NOMO-1 treated with dmso at 0.1 percent for 144 hours (cell line): Measurements from ENCODE around the gene PJVK.
A peak's percentile ranks its signal among the peaks of the same experiment; 100 is the strongest.
"Not testable (repeated sequence)": the region's sequence is repeated elsewhere in the genome, so short reads cannot be mapped to it uniquely, and the experiment has no call there.

Source experiments
- DNase-seq: peaks from one replicate; lab custom pipeline; 2025; ENCODE audit not compliant: unreplicated experiment; lab: John Stamatoyannopoulos, UW

PJVK gene

DNA sequence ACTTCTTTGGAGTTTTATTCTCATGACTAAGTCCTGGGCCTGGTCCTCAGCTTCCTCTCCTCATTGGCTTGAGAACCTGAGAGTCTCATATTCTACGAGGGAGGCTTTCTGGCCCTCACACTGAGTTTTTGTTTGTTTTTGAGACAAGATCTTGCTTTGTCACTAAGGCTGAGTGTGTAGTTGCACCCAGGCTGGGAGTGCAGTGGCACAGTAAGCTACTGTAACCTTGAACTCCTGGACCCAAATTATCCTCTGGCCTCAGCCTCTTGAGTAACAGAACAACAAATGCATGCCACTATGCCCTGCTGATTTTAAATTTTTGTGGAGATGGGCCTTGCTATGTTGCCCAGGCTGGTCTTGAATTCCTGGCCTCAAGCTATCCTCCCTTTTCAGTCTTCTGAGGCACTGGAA lies 22.8 kb upstream of the PJVK start:
- DNase-seq: no peak

DNA sequence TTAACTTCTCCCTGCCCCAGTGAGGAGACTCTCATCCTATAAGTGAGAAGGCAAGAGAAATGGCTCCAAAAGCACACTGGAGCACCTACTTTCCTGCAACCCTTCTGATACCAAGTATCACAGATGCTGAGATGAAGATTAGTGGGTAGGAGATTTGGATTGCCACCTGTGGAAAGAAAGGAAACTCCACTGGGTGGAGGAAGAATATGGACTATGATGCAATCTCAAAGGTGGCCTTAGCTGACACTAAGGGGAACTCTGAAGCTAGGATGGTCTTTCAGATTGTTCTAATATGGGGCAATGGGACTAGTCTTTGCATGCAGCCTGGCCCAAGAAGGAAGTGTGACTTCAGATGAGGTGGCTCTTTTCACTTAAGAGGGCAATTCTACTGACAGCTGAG lies 21.8 kb upstream of the PJVK start:
- no peak for DNase-seq

DNA sequence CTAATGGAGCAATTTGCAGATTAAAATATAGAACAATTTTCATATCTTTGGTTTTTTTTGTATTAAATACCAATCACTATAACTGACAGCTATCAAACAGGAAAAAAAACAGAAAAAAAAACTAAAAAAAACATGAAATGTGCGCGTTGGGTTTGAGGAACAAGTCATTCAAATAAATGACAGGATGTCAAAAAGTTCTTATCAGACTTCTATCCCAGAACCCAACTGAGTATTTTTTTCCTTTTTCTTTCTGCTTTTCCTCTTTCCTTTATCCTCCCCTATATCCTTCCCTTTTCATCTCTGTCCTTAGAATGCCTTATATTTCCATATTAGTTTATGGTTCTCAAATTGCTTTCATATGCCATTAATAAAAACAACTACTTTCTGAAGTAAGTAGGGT lies 14.5 kb upstream of the PJVK start:
- no peak for DNase-seq

DNA sequence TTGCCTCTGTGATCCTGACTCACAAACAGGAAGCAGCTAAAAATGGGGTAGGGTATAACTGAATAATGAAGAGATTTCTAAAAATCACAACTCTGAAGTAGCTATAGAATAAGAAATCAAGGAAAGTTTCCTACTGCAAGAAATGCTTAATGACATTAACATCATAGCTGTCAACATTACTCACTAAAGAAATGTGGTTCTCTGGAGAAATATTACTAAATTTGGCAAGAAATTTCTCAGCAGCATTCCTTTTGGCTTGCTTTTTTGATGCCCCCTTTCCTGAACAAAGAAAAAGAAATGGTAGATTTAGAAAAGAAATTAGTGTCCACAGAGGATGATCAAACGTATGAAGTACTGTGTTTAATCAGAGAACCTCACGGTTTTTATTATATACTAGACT lies 9.8 kb upstream of the PJVK start:
- DNase-seq: no peak

DNA sequence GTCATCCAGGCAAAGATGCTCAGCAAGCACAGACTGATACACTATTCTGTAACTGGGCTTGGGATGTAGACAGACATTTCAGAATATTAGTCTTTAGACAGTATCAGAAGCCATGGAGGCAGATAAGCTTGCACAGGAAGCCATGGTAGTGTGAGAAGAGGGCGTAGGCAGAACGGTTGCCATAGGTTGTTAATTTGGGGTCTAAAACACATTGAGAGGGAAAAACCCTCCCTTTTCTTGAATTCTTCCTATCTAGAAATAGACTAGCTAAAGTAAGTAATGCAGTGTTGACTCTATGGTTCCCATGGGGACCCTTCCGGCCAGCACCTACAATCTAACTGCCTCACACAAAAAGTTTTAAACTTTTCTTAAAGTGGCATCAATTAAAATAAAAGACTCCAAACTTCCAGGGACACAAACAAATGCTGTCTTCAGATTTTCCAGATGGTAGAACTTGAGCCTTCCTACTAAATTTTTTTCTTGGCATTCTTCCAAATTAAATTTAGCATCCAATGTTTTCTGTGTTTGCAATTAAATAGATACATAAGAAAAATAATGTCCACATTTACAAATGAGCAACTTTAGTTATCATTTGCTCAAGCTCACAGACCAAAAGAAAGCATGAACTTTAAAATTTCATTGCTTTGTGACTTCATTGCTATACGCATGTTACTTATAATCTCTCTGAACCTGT lies 2.1 kb upstream of the PJVK start:
- no peak for DNase-seq

DNA sequence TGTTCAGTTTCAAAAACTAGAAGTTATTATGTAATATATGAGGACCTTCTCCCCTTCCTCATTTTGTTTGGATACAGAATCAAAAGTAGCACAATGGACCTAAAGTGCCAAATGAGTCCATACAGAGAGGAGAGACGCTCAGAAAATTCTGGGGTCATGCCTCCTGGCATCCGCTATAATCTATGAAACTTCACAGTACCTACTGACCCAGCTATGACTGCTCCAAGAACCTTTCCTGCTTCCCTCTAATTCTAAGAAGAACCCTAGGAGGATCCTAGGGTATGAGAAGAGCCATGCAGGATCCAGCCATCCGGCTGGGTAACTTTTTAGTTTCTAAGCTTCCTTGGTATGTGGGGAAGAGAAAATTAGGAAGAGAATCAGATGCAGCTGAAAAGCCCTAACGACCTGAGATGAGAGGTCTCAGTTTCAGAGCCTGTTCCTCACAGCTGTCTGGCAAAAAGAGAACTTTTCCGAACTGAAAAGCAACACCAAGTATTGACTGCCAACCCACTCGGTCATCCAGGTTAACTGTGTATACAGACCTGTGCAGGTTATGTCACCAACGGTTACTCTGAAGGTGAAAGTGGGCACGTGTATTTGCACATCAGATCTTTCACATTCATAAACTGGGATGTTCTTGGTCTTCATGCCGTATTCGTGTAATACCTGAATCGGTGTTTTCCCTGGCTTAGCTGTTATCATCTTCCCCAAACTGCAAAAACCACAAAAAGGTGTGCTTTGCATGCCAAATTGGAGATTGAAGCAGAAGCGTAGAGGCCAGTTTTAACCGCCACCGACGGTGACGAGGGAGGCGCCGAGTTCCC lies 1.3 kb upstream of the PJVK start:
- DNase-seq: no peak

DNA sequence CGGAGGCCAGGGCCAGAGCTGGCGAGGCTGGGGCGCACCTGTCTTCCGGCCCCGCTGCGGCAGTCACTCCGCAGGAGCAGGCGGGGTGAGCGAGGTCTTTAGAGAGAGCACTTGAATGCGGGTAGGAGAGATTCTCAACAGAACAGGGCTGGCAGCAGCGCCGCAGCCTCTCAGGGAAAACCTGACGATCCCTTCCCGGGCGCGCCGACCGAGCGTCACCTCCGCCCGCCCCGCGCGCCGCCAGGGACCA lies 729 bp upstream of the PJVK start:
- no peak for DNase-seq

DNA sequence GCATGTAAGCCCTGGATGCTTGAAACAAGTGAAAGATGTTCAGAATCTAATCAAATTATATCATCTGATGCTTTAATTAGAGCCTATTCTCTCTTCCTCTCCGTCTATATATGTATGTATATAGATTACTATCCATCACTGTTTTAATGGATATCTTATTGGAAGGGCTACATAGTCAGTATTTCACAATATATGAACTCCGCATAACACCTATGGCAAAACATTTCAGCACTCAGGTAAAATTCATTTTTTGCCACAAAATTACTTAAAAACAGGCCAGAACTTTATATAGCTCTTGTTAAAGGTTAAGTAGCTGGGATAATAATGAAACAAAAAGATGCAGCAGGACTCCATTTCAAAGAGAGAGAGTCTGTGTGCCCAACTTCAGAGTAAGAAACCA lies 1.2 kb downstream of the PJVK start:
- no peak for DNase-seq

DNA sequence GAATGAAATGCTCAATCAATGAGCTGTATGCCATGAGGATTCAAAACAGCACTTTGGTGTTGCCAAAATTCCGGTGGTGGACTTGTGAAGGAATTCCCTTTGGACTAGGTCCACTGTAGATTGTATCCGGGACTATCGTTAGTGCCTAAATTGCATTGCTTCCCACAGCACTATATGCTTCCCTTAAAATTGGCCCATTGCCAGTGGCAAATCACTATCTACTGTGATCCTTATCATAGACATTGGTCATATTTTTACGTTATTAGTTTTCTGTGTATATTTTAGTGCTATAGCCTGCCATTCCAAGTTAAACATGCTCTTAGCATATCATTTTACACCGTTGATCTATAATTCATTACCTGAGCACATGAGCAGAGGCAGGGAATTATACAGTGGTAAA lies 1.7 kb downstream of the PJVK start:
- DNase-seq: no peak

DNA sequence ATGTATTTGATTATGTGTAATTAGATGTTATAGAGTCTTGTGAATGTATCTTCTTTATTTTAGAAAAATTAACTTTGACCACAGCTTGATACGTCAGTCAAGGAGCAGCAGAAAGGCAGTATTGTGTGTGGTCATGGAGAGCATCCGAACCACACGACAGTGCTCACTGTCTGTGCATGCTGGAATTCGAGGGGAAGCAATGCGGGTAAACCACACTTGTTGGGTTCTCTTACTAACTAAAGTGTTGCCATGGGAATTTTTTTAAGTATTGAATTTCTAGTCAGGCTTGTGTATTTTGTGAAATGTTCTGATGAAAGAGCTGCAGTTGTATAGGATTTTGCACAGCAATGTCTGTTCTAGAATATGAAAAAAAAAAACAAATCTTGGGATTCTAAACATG lies 4.8 kb downstream of the PJVK start:
- DNase-seq: no peak

DNA sequence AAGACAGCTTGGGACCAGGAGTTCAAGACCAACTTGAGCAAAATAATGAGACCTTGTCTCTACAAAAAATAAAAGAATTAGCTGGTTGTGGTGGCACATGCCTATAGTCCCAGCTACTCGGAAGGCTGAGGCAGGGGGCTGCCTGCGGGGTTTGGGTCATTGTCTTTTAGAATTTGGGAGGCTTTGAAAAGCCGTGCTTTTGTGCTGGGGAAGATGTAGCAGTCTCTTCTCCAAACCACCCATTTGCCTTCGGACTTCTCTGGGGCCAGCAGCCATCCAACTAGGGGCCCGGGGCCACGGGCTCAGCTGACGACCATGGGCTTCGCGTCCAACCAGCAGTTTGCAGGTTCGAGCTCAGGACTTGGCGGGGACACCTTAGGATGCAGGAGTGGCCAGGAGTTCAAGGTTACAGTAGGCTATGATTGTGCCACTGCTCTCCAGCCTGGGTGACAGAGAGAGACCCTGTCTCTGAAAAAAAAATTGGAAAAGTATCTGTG lies 6.3 kb downstream of the PJVK start:
- no peak for DNase-seq

DNA sequence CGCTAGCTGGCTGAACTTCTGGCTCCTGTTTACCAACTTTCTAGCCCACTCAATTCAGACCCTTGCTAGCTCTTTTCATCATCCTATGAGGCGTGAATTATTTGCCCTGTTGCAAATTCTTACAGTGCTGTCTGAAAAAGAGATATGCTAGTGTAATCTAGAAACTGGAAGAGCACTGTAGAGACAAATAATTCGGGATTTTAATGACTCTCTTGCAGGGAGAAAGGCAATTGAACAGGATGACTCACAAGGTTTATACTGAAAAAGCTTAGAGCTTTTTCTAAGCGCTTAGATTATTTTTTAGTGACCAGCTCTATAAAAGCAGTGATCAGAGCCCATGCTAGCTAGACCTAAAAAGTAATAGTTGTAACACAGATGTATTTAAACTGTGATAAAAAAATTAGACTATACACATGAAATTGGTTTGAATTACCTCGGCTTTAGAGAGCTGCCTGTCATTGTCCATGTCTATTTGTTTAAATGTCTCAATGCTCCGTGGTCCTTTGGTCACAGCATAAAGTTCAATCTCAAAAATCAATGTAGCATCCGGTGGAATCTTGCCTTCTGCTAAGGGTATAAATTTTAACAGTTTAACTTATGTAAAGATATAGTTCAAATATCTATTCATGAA lies 18.2 kb downstream of the PJVK start:
- DNase-seq: no peak

DNA sequence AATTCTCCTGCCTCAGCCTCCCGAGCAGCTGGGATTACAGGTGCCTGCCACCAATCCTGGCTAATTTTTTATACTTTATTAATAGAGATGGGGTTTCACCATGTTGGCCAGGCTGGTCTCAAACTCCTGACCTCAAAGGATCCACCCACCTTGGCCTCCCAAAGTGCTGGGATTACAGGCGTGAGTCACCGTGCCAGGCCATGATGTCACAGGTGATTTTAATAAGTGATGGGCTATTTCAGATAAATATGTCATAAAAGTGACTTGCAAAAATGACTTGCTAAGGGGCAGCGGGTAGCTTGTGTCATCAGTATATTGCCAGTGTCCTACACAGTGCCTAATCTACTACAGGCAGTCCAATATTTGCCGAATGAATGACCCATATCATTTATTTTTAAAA lies 20.1 kb downstream of the PJVK start:
- not testable (repeated sequence) for DNase-seq

DNA sequence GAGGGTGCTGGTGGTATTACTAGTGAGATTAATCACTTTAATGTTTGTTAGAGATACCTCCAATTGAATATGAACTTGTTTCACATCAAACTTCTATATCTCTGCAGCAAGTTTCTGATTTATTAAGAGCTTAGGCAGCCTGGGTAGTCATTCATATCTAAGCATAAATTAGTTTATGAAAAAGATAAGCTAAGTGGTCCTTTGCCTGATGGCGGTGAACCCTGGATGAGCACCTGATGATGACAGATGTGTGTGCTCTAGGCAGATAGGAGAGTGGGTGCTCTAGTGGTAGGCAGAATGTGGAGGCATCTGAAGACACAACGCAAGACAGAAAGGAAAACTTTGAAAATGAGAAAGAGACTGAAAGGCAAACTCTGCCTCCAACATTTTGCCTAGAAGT lies 22.2 kb downstream of the PJVK start:
- DNase-seq: no peak

DNA sequence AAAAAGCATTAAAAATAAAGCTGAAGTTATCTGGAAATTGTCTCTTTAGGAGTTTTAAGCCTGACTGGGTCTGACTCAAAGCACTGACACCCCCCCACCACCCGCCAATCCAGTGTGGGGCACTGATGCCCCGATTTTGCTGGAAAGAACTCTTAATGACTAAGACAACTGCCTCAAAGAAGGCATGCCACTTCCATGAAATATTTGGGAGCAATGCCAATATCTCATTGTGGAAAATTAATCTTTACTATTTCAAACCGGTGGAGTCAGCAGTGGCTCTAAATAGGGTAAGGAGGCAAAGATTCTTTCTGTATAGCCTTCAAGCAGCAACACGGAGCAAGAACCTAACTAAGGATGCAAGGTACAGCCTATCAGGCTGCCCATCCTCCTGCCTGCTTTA lies 22.8 kb downstream of the PJVK start:
- no peak for DNase-seq

DNA sequence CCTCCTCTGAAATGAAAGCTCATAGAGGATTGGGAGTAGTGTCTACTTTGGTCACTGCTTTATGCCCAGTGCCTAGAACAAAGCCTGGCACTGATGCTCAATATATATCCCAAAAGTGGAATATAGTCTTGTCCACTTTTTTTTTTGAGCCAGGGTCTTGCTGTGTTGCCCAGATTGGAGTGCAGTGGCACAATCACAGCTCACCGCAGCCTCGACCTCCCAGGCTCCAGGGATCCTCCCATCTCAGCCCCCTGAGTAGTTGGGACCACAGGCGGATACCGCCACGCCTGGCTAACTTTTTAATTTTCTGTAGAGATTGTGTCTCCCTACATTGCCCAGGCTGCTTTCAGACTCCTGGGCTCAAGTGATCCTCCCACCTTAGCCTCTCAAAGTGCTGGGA lies 23.4 kb downstream of the PJVK start:
- no peak for DNase-seq

DNA sequence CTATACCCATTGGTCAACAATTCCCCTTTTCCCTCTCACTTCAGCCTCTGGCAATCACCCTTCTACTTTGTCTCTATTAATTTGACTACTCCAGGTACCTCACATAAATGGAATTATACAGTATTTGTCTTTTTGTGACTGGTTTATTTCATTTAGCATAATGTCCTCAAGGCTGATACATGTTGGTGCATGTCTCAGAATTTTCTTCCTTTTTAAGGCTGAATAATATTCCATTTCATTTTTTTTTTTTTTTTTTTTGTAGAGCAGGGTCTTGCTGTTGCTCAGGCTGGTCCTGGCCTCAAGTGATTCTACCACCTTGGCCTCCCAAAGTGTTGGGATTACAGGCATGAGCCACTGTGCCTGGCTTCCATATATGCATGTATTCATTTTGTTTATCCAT lies 25.3 kb downstream of the PJVK start:
- no peak for DNase-seq

DNA sequence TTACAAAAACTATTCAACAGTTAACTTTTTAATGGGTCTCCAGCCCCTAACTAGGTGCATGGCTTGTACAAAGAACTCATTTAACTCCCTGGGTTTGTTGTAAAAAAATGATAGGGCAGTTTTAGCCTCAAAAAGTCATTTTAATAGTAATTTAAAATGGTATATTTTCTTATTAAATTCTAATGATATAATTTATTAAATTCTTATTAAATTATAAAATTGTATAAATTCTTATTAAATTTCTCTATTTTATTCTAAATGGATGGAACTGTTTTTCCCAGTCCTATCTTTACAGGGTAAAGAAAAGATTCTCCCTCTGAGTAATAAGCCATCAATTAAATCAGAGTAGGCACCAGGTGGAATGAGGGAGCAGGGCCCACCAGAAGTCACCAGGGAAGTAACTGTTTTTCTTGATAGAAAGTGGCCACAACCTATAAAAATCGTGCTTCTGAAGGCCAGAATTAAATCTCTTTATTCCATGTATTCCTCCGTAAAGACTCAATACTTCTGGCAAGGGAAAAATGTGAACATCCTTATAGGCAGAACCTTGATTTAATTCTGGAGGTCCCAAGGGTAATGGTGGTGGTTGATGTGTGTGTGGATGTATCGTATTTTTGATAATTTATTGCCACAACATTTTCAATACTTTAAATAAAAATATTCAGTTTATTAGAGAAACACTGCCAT lies 26.4 kb downstream of the PJVK start:
- DNase-seq: no peak

DNA sequence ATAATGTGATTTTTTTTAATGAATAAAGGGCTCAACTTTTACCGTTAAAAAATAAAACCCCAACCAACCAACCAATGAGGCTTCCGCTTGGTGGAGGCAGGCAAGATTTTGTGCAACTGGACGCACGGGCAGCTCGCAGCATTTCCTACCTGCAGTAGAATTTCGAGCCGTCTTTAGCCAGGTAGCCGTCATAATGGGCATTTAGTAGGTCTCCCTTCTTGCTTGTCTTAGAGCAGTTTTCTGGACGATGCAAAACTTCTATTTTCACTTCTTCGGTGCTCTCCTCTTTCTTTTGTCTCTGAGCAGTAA lies 26.9 kb downstream of the PJVK start:
- DNase-seq: no peak

DNA sequence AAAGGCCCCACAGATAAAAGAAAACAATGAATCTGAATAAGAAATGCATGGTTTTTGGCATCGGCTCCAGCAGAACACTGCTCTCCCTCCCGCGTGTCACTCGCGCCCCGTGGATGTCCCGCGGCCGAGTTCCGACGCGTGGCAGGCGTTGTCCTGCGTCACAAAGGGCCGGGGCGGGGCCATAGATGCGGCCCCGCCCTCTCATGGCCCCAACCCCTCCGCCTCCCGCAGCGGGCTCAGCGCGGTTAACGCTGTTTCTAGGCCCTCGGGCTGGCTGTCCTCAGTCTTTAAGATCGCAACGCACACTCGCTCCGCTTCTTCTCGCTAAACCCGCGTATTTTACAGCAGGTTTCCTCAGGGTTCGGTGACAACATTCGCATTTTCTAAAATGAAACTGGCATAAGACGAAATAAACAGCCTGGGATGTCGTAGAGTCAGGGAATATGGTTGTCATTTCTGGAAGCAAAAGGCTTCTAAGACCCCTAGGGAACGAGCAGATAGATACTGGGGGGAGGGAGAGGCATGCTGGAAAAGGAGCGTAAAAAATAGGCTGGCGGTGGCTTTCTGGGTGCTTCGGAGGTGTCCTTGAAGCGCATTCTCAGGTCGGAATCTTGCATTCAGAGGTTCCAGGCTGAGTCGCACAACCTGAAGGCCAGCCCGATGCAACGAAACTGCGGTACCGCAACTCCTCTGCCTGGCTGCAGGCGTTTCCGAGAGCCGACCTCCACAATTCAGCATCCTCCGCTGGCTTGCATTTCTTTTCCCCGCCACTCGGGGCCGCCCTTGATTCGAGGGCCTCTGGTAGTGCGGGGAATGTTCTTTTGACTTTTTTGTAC lies 27.5 kb downstream of the PJVK start, which contains the start of gene FKBP7:
TSS of gene FKBP7 (minus strand) at position 162 of the 836 bp plus-strand sequence. CDS start at position 61, 101 bp downstream.
- peak; percentile 66 for DNase-seq

DNA sequence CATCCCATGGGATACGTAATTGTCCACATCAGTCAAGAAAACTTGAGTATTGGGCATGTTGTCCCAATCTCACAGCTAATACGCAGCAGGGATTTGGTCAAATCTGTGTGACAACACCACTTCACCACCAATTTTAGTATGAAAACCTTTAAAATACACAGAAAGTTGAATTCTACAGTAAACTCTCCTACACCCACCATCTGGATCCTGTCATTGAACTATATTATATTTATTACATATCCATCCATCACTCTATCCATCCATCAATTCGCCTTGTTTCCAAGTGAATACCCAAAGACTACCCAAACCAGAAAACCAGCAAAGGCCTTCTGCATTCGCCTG lies 28.1 kb downstream of the PJVK start:
- DNase-seq: no peak
